Caki2 (cell line): ENCODE data around the gene EPN3. TPM values are rescaled to one million over a fixed set of nuclear protein-coding genes. Genes with fewer than 3 reads are reported as not detected.

ENCODE experiments used
- DNase-seq: peaks from one replicate; pipeline ENCODE4 v3.0.0-alpha.2; 2015; ENCODE audit warnings: low read depth
- in situ Hi-C: cut with HindIII; loops from 2 replicates; pipeline ENCODE4 v1.10.0; 2016; ENCODE audit warnings: low sequenced_read_pairs, low pct_unique_long_range_greater_than_20kb, mixed read lengths
- total RNA-seq: library from RNA; depleted of rRNA; stranded (reverse); fragments of >200 nt; shearing (Covaris generic); gene quantifications from 2 replicates; pipeline ENCODE4 v1.2.3, GENCODE V29; 2014; ENCODE audit warnings: low replicate concordance

The EPN3 gene
- total RNA-seq, 1 experiment from 2014 or later = 0.07 TPM

GRCh38 chr17:50542795-50543774, 10.6 kb downstream of the EPN3 start:
- DNase-seq = no peak
- in situ Hi-C loops = no loop called here

GRCh38 chr17:50544516-50544915, 12.0 kb downstream of the EPN3 start:
- in situ Hi-C loops = no loop called here
- no peak for DNase-seq

GRCh38 chr17:50545311-50545710, 12.8 kb downstream of the EPN3 start:
- in situ Hi-C loops = no loop called here
- DNase-seq = no peak

- in situ Hi-C loops = no loop called here
- DNase-seq = no peak
These were observed 14.1 kb downstream of the EPN3 start for GRCh38 chr17:50546701-50547034.

GRCh38 chr17:50547035-50547735, 14.7 kb downstream of the EPN3 start, which contains the start of gene SPATA20:
Gene SPATA20, plus strand, starts transcription at chr17:50547174. Its CDS starts 35 bp downstream, at chr17:50547209.
- in situ Hi-C loops = no loop called here
- peak; percentile 82 for DNase-seq

- in situ Hi-C loops = no loop called here
- DNase-seq = no peak
These were observed 15.2 kb downstream of the EPN3 start for GRCh38 chr17:50547736-50548083.

- in situ Hi-C loops = no loop called here
- no peak for DNase-seq
These were observed 16.3 kb downstream of the EPN3 start for GRCh38 chr17:50548831-50549230.

GRCh38 chr17:50549256-50549941, 16.9 kb downstream of the EPN3 start:
- in situ Hi-C loops = no loop called here
- DNase-seq = no peak

GRCh38 chr17:50549969-50550368, 17.4 kb downstream of the EPN3 start:
- in situ Hi-C loops = no loop called here
- DNase-seq = no peak

- DNase-seq = peak; percentile 59
- in situ Hi-C loops = no loop called here
These were observed 18.3 kb downstream of the EPN3 start for GRCh38 chr17:50550661-50551432.

GRCh38 chr17:50551433-50551815, 18.9 kb downstream of the EPN3 start:
- in situ Hi-C loops = no loop called here
- DNase-seq = no peak

- no peak for DNase-seq
- in situ Hi-C loops = no loop called here
These were observed 19.3 kb downstream of the EPN3 start for GRCh38 chr17:50551884-50552283.

GRCh38 chr17:50554201-50554600, 21.7 kb downstream of the EPN3 start:
- in situ Hi-C loops = no loop called here
- DNase-seq = no peak

- in situ Hi-C loops = no loop called here
- no peak for DNase-seq
These were observed 24.3 kb downstream of the EPN3 start for GRCh38 chr17:50556803-50557202.

- DNase-seq = no peak
- in situ Hi-C loops = no loop called here
These were observed 25.1 kb downstream of the EPN3 start for GRCh38 chr17:50557630-50558029.

- no peak for DNase-seq
- in situ Hi-C loops = no loop called here
These were observed 25.6 kb downstream of the EPN3 start for GRCh38 chr17:50558091-50558490.

- in situ Hi-C loops = no loop called here
- no peak for DNase-seq
These were observed 26.0 kb downstream of the EPN3 start for GRCh38 chr17:50558581-50558940.

GRCh38 chr17:50558941-50559614, 26.5 kb downstream of the EPN3 start:
- in situ Hi-C loops = no loop called here
- no peak for DNase-seq
